Karpas-422 (cell line): ENCODE measurements around the gene SOBP. TPM values are rescaled to one million over a fixed set of nuclear protein-coding genes. Genes with fewer than 3 reads are reported as not detected.

Experiments used
- DNase-seq: peaks from one replicate; pipeline ENCODE4 v3.0.0-alpha.2; 2015
- H2AFZ ChIP-seq: fragments of 200-600 bp; sonication (generic); 2 replicates; pipeline ENCODE4 v1.6.1; 2014; ENCODE audit warnings: antibody characterized with exemption, low read length, mixed read lengths
- H3K27ac ChIP-seq: fragments of 200-600 bp; sonication (generic); 2 replicates; pipeline ENCODE4 v1.5.1; 2014; ENCODE audit warnings: mild to moderate bottlenecking, low read length, moderate library complexity
- H3K27me3 ChIP-seq: fragments of 200-600 bp; sonication (generic); 2 replicates; pipeline ENCODE4 v1.6.1; 2014; ENCODE audit warnings: low read length, mixed read lengths
- H3K36me3 ChIP-seq: fragments of 200-600 bp; sonication (generic); 2 replicates; pipeline ENCODE4 v1.6.1; 2014; ENCODE audit warnings: low read length, mixed read lengths; ENCODE audit not compliant: insufficient read depth
- H3K4me1 ChIP-seq: fragments of 200-600 bp; sonication (generic); 2 replicates; pipeline ENCODE4 v1.6.1; 2014; ENCODE audit warnings: mild to moderate bottlenecking, low read length, mixed read lengths
- H3K4me2 ChIP-seq: fragments of 200-600 bp; sonication (generic); 2 replicates; pipeline ENCODE4 v1.6.1; 2014; ENCODE audit warnings: low read length, low read depth, mild to moderate bottlenecking; ENCODE audit not compliant: poor library complexity, severe bottlenecking
- H3K4me3 ChIP-seq: fragments of 200-600 bp; sonication (generic); 2 replicates; pipeline ENCODE4 v1.5.1; 2014; ENCODE audit warnings: mild to moderate bottlenecking, antibody characterized with exemption, low read length, mixed read lengths
- H3K79me2 ChIP-seq: fragments of 200-600 bp; sonication (generic); 2 replicates; pipeline ENCODE4 v1.6.1; 2014; ENCODE audit warnings: mild to moderate bottlenecking, low read length, mixed read lengths
- H3K9ac ChIP-seq: fragments of 200-600 bp; sonication (generic); 2 replicates; pipeline ENCODE4 v1.6.0; 2014; ENCODE audit warnings: low read length
- H3K9me2 ChIP-seq: fragments of 200-600 bp; sonication (generic), shearing (Covaris generic); replicated peaks from 2 replicates; pipeline ENCODE4 v1.6.0; 2014; ENCODE audit warnings: mild to moderate bottlenecking, low read length, moderate library complexity; ENCODE audit not compliant: insufficient read depth
- H3K9me3 ChIP-seq: fragments of 300-700, 200-600 bp; sonication (generic); 2 replicates; pipeline ENCODE4 v1.6.1; 2014; ENCODE audit warnings: low read length, mixed read lengths
- H4K20me1 ChIP-seq: fragments of 200-600 bp; sonication (generic); 2 replicates; pipeline ENCODE4 v1.6.1; 2014; ENCODE audit warnings: mild to moderate bottlenecking, antibody characterized with exemption, low read length, low read depth; ENCODE audit not compliant: insufficient read depth
- total RNA-seq: library from RNA; depleted of rRNA; stranded (reverse); fragments of >200 nt; shearing (Covaris generic); gene quantifications from 2 replicates; pipeline ENCODE4 v1.2.3, GENCODE V29; 2014; ENCODE audit warnings: low replicate concordance

The SOBP gene
- total RNA-seq, 1 experiment from 2014 or later: 17.8 TPM

GRCh38 chr6:107646776-107647438 lies 157.0 kb downstream of the SOBP start:
- H2AFZ ChIP-seq: no peak overlapping the region

GRCh38 chr6:107647439-107647948 lies 157.6 kb downstream of the SOBP start:
- no peaks in the 10 kb centered on the region for H4K20me1 ChIP-seq
- H3K4me1 ChIP-seq: peaks cover 21% of the 10 kb centered on the region
- no peaks in the 10 kb centered on the region for H3K9me3 ChIP-seq
- no peak overlapping the region for H3K27ac ChIP-seq
- DNase-seq: no peak
- H3K36me3 ChIP-seq: no peaks in the 10 kb centered on the region
- H3K9me2 ChIP-seq: no peaks in the 10 kb centered on the region
- H3K9ac ChIP-seq: no peak overlapping the region
- no peak overlapping the region for H2AFZ ChIP-seq
- no peak overlapping the region for H3K4me2 ChIP-seq
- H3K27me3 ChIP-seq: no peaks in the 10 kb centered on the region
- no peak overlapping the region for H3K4me3 ChIP-seq
- H3K79me2 ChIP-seq: peaks cover 15% of the 10 kb centered on the region

More at GRCh38 chr6:107646776-107647438, 157.0 kb downstream of the SOBP start:
- no peaks in the 10 kb centered on the region for H3K36me3 ChIP-seq
- H3K4me1 ChIP-seq: peaks cover 27% of the 10 kb centered on the region
- H3K9me3 ChIP-seq: no peaks in the 10 kb centered on the region
- H3K4me3 ChIP-seq: no peak overlapping the region
- H3K27ac ChIP-seq: no peak overlapping the region
- H3K27me3 ChIP-seq: no peaks in the 10 kb centered on the region
- H3K4me2 ChIP-seq: no peak overlapping the region
- H4K20me1 ChIP-seq: no peaks in the 10 kb centered on the region
- DNase-seq: no peak
- no peaks in the 10 kb centered on the region for H3K9me2 ChIP-seq
- no peak overlapping the region for H3K9ac ChIP-seq
- H3K79me2 ChIP-seq: peaks cover 15% of the 10 kb centered on the region

GRCh38 chr6:107648983-107649382 lies 159.1 kb downstream of the SOBP start:
- Histone ChIP-seq H3K9ac (no peak overlapping the region), H3K27ac (no peak overlapping the region), H2AFZ (no peak overlapping the region), H3K4me2 (no peak overlapping the region), H3K36me3 (no peaks in the 10 kb centered on the region), H4K20me1 (no peaks in the 10 kb centered on the region), H3K4me3 (no peak overlapping the region), H3K9me3 (no peaks in the 10 kb centered on the region), H3K27me3 (no peaks in the 10 kb centered on the region), H3K4me1 (peaks cover 25% of the 10 kb centered on the region), H3K9me2 (no peaks in the 10 kb centered on the region), H3K79me2 (0 out of 2 replicates have a peak, but pooled peaks cover 10% of the 10 kb centered on the region)
- no peak for DNase-seq

- H3K79me2 ChIP-seq: 0 out of 2 replicates have a peak, but pooled peaks cover 6% of the 10 kb centered on the region
- no peak overlapping the region for H2AFZ ChIP-seq
- peaks cover 59% of the 10 kb centered on the region for H3K4me1 ChIP-seq
- 0 out of 2 replicates have a peak overlapping the region, but pooled peaks have one; percentile 13 for H3K27ac ChIP-seq
- H3K4me2 ChIP-seq: no peak overlapping the region
- no peak overlapping the region for H3K4me3 ChIP-seq
- H3K9me3 ChIP-seq: no peaks in the 10 kb centered on the region
- no peak overlapping the region for H3K9ac ChIP-seq
- no peaks in the 10 kb centered on the region for H3K36me3 ChIP-seq
- no peaks in the 10 kb centered on the region for H3K27me3 ChIP-seq
- H4K20me1 ChIP-seq: no peaks in the 10 kb centered on the region
- no peak for DNase-seq
- no peaks in the 10 kb centered on the region for H3K9me2 ChIP-seq
Observed at GRCh38 chr6:107652526-107653182, 162.7 kb downstream of the SOBP start.

GRCh38 chr6:107653183-107653580 lies 163.3 kb downstream of the SOBP start:
- no peak overlapping the region for H3K4me2 ChIP-seq

GRCh38 chr6:107653861-107654394 lies 164.0 kb downstream of the SOBP start:
- no peak overlapping the region for H3K9ac ChIP-seq
- no peaks in the 10 kb centered on the region for H4K20me1 ChIP-seq
- DNase-seq: no peak
- H3K36me3 ChIP-seq: no peaks in the 10 kb centered on the region
- no peaks in the 10 kb centered on the region for H3K9me2 ChIP-seq
- H2AFZ ChIP-seq: no peak overlapping the region
- H3K4me3 ChIP-seq: no peak overlapping the region
- no peaks in the 10 kb centered on the region for H3K27me3 ChIP-seq
- no peaks in the 10 kb centered on the region for H3K9me3 ChIP-seq
- H3K79me2 ChIP-seq: 0 out of 2 replicates have a peak, but pooled peaks cover 6% of the 10 kb centered on the region
- H3K27ac ChIP-seq: peak overlapping the region; percentile 92
- H3K4me2 ChIP-seq: peak overlapping the region; percentile 96
- peaks cover 61% of the 10 kb centered on the region for H3K4me1 ChIP-seq

More at GRCh38 chr6:107653183-107653580, 163.3 kb downstream of the SOBP start:
- Histone ChIP-seq H2AFZ (no peak overlapping the region), H3K9me3 (no peaks in the 10 kb centered on the region), H3K4me1 (peaks cover 60% of the 10 kb centered on the region), H3K27ac (peak overlapping the region; percentile 92), H3K9ac (no peak overlapping the region), H3K4me3 (no peak overlapping the region), H3K79me2 (0 out of 2 replicates have a peak, but pooled peaks cover 6% of the 10 kb centered on the region), H3K27me3 (no peaks in the 10 kb centered on the region), H3K9me2 (no peaks in the 10 kb centered on the region), H3K36me3 (no peaks in the 10 kb centered on the region), H4K20me1 (no peaks in the 10 kb centered on the region)
- no peak for DNase-seq

GRCh38 chr6:107654764-107655163 lies 164.8 kb downstream of the SOBP start:
- no peaks in the 10 kb centered on the region for H4K20me1 ChIP-seq
- 0 out of 2 replicates have a peak, but pooled peaks cover 6% of the 10 kb centered on the region for H3K79me2 ChIP-seq
- H3K4me3 ChIP-seq: peak overlapping the region; percentile 70; the same call in 1 of the 2 replicates
- no peaks in the 10 kb centered on the region for H3K9me3 ChIP-seq
- H3K9me2 ChIP-seq: no peaks in the 10 kb centered on the region
- H3K4me2 ChIP-seq: peak overlapping the region; percentile 96
- H3K36me3 ChIP-seq: no peaks in the 10 kb centered on the region
- no peak overlapping the region for H2AFZ ChIP-seq
- peak overlapping the region; percentile 48 for H3K9ac ChIP-seq
- peaks cover 68% of the 10 kb centered on the region for H3K4me1 ChIP-seq
- H3K27me3 ChIP-seq: no peaks in the 10 kb centered on the region
- no peak for DNase-seq
- peak overlapping the region; percentile 92 for H3K27ac ChIP-seq

- Histone ChIP-seq H3K4me1 (peaks cover 68% of the 10 kb centered on the region), H3K9me3 (no peaks in the 10 kb centered on the region), H3K36me3 (no peaks in the 10 kb centered on the region), H3K4me3 (peak overlapping the region; percentile 70; the same call in 1 of the 2 replicates), H3K27ac (peak overlapping the region; percentile 92), H3K9me2 (no peaks in the 10 kb centered on the region), H3K9ac (peak overlapping the region; percentile 48), H2AFZ (no peak overlapping the region), H3K4me2 (peak overlapping the region; percentile 96), H3K27me3 (no peaks in the 10 kb centered on the region), H3K79me2 (0 out of 2 replicates have a peak, but pooled peaks cover 6% of the 10 kb centered on the region), H4K20me1 (no peaks in the 10 kb centered on the region)
- peak; percentile 71 for DNase-seq
Observed at GRCh38 chr6:107655245-107655644, 165.3 kb downstream of the SOBP start.
